ENCODE measurements around the gene TSR3.

DNA sequence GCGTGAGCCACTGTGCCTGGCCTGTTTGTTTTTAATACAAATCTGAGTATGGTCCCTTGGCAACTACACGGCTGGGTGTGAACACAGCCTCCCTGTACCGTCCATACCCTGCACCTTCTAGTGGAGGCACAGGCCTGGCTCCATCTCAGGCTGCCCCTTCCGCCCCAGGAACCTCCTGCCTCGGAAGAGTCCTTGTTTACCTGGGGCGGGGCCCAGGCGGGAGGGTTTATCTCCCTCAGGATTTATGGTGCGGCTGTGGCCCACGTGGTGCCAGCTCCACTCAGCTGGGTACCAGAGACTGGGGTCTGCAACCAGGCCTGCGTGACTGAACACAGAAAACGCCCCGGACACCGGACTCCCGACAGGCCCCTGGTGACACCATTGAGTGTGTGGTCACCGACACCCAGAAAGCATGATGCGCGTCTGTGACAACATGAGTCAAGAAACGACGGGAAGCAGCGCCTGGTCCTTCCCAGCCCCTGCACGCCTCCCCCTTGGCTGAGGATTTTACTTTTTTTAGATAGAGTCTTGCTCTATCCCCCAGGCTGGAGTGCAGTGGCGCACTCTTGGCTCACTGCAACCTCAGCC, 43.9 kb upstream of the TSR3 start:
- TF ChIP-seq, protein P1, sequence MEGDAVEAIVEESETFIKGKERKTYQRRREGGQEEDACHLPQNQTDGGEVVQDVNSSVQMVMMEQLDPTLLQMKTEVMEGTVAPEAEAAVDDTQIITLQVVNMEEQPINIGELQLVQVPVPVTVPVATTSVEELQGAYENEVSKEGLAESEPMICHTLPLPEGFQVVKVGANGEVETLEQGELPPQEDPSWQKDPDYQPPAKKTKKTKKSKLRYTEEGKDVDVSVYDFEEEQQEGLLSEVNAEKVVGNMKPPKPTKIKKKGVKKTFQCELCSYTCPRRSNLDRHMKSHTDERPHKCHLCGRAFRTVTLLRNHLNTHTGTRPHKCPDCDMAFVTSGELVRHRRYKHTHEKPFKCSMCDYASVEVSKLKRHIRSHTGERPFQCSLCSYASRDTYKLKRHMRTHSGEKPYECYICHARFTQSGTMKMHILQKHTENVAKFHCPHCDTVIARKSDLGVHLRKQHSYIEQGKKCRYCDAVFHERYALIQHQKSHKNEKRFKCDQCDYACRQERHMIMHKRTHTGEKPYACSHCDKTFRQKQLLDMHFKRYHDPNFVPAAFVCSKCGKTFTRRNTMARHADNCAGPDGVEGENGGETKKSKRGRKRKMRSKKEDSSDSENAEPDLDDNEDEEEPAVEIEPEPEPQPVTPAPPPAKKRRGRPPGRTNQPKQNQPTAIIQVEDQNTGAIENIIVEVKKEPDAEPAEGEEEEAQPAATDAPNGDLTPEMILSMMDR (IDR thresholded peaks at IDR 0.05), result no peak
- TF ChIP-seq POLR2A (IDR thresholded peaks at IDR 0.05), result no peak
